Skeletal muscle tissue (tissue), 4 donors: Measurements from ENCODE around the gene HSPB6. TPM values are rescaled to one million over a fixed set of nuclear protein-coding genes. Genes with fewer than 3 reads are reported as not detected.
A peak's percentile ranks its signal among the peaks of the same experiment; 100 is the strongest.

Experiments used
- H3K27ac ChIP-seq: one replicate; pipeline ENCODE4 v1.7.0; 2013; ENCODE audit warnings: mild to moderate bottlenecking, low read depth, low read length, inconsistent platforms
- H3K27me3 ChIP-seq, 3 donors: one replicate each; pipeline ENCODE4 v1.7.0; 2013; ENCODE audit warnings: low read length in 3 of 3; ENCODE audit not compliant: control insufficient read depth in 3 of 3, insufficient read depth in 3 of 3
- H3K36me3 ChIP-seq, 3 donors: one replicate each; pipeline ENCODE4 v1.7.0; 2013; ENCODE audit warnings: low read length in 3 of 3; ENCODE audit not compliant: control insufficient read depth in 3 of 3, insufficient read depth in 3 of 3
- H3K4me1 ChIP-seq, 3 donors: one replicate each; pipeline ENCODE4 v1.7.0; 2013; ENCODE audit warnings: low read length in 3 of 3, mild to moderate bottlenecking in 3 of 3; ENCODE audit not compliant: control insufficient read depth in 3 of 3, insufficient read depth in 3 of 3
- H3K4me3 ChIP-seq, 3 donors: one replicate each; pipeline ENCODE4 v1.7.0; 2013; ENCODE audit warnings: low read length in 3 of 3
- H3K9ac ChIP-seq, 3 donors: one replicate each; pipeline ENCODE4 v1.7.0; 2013; ENCODE audit warnings: low read length in 3 of 3, mild to moderate bottlenecking in 3 of 3, moderate library complexity in 2 of 3, low read depth in 1 of 3
- H3K9me3 ChIP-seq, 3 donors: one replicate each; pipeline ENCODE4 v1.7.0; 2013; ENCODE audit warnings: low read length in 3 of 3; ENCODE audit not compliant: control insufficient read depth in 3 of 3
- total RNA-seq: library from RNA; depleted of rRNA; stranded (reverse); fragments of >200 nt; gene quantifications from one replicate; pipeline ENCODE4 v1.2.3, GENCODE V29; 2014
- donor health status: Osteomylitis.

Gene HSPB6
- total RNA-seq, 1 donor from 2014 or later = 52.7 TPM

DNA sequence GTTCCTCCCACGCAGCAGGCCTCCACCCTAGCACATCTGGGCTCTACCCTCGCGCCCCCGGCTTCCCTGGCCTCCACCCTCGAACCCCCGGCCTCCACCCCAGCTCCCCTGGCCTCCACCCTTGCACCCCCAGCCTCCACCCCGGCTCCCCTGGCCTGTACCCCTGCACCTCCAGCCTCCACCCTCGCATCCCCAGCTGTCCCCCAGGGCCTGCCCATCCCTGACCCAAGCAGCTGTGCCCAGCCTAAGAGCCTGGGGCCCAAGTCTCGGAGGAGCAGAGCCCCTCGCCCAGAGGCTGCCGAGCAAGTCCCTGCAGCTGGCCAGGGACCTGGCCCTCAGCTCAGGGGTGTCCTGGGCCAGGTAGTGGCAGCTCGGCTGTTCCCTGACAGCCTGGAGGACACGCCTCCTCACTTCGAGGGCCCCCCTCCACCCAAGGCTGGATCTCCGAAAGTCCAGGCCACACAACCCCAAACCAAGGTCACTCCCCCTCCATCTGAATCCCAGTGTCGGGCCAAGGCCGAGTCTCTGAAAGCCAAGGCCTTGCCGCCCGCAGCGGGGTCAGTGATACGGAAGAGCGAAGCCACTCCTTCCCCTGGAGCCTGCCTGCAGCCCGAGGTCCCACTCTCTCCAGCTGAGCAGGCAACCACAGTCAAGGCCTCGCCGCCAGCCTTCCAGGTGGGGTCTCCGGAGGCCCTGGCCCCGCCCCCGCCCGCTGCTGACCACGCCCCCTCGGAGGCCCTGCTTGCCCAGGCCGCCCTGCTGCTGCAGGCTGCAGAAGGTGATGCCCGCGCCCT lies 10.7 kb upstream of the HSPB6 start:
- Histone ChIP-seq H3K4me3 (no peak overlapping the region), H3K27me3 (no peaks in the 10 kb centered on the region), H3K9ac (no peak overlapping the region), H3K36me3 (peaks cover 5 to 7% (median 5%) of the 10 kb centered on the region in 3 donors), H3K27ac (no peak overlapping the region), H3K9me3 (no peaks in the 10 kb centered on the region), H3K4me1 (no peaks in the 10 kb centered on the region)

DNA sequence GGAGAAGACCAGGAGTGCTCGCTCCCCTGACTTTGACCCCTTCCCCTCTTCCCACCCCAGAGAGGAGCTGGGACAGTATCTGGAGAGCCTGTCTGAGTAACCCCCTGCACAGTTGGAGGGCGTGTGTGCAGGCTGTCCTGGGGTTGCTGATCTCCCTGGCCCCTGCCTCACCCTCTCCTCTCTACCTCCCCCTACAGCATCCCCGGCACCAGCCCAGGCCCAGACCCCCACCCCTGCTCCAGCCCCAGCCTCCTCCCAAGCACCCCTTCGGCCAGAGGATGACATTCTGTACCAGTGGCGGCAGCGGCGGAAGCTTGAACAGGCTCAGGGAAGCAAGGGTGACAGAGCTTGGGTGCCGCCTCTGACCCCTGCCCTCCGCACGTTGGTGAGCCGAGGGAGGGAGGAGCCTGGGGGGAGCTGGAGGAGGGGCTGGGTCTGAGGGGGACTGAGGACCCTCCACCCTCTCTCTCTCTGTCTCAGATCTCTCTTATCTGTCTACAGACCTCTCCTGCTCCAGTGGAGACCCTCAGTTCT lies 9.8 kb upstream of the HSPB6 start:
- Histone ChIP-seq H3K4me3 (no peak overlapping the region), H3K9me3 (no peaks in the 10 kb centered on the region), H3K27me3 (no peaks in the 10 kb centered on the region), H3K36me3 (peaks cover 5 to 12% (median 10%) of the 10 kb centered on the region in 3 donors), H3K4me1 (no peaks in the 10 kb centered on the region), H3K27ac (no peak overlapping the region), H3K9ac (no peak overlapping the region)

DNA sequence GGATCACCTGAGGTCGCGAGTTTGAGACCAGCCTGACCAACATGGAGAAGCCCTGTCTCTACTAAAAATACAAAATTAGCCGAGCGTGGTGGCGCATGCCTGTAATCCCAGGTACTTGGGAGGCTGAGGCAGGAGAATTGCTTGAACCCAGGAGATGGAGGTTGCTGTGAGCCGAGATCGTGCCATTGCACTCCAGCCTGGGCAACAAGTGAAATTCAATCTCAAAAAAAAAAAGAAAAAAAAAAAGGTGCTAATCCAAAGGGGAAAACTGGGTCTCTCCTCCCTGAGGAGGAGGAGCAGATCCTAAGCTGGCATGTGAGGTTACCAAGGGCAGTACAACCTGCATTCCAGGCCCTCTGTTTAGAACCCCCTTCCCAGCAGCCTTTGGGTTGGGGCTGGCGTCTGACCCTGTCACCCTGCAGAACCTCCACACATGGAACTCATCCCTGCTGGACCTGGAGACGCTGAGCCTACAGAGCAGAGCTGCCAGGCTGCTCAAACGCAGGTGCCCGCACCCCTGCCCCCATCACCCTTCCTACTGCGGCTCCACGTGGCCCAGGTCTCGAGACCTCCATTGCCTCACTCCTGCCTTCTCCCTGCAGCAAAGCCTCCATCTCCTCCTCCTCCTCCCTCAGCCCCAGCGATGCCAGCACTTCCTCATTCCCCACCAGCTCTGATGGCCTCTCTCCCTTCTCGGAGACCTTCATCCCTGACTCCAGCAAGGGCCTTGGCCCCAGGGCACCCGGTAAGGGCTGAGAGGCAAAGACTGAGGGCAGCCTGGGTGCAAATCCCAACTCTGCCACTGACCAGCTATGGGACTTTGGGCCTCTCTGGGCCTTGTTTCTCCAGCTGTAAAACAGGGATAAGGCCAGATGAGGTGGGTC lies 7.8 kb upstream of the HSPB6 start:
- Histone ChIP-seq H3K36me3 (peaks cover 9 to 16% (median 10%) of the 10 kb centered on the region in 3 donors), H3K4me1 (no peaks in the 10 kb centered on the region), H3K9me3 (no peaks in the 10 kb centered on the region), H3K9ac (no peak overlapping the region), H3K4me3 (no peak overlapping the region), H3K27ac (no peak overlapping the region), H3K27me3 (no peaks in the 10 kb centered on the region)

DNA sequence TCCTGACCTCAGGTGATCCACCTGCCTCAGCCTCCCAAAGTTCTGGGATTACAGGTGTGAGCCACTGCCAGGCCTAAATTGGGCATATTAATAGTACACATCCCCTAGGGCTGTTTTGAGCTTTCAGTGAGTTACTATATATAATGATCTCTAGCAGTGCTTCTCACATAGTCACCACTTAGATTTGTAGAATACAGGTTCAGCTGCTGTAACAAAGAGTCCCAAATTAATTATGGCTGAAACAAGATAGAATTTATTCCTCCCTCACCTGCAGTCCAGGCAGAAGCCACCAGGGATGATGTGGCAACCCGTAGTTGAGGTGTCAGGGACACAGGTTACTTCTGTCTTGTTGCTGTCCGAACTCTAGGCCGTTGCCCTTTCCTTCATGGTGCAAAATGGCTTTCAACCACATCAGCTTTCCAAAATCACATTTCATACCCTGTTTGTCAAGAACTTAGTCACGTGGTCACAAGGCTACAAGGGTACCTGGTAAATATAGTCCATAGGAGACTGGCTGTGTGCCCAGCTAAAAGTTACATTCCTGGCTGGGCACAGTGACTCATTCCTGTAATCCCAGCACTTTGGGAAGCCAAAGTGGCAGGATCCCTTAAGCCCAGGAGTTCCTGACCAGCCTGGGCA lies 4.0 kb upstream of the HSPB6 start:
- peaks cover 9 to 16% (median 14%) of the 10 kb centered on the region in 3 donors for H3K36me3 ChIP-seq
- no peak overlapping the region for H3K9ac ChIP-seq
- no peak overlapping the region for H3K4me3 ChIP-seq
- H3K27me3 ChIP-seq = no peaks in the 10 kb centered on the region
- no peaks in the 10 kb centered on the region for H3K9me3 ChIP-seq
- peaks cover 18 to 26% (median 19%) of the 10 kb centered on the region in 3 donors for H3K4me1 ChIP-seq
- H3K27ac ChIP-seq = no peak overlapping the region

DNA sequence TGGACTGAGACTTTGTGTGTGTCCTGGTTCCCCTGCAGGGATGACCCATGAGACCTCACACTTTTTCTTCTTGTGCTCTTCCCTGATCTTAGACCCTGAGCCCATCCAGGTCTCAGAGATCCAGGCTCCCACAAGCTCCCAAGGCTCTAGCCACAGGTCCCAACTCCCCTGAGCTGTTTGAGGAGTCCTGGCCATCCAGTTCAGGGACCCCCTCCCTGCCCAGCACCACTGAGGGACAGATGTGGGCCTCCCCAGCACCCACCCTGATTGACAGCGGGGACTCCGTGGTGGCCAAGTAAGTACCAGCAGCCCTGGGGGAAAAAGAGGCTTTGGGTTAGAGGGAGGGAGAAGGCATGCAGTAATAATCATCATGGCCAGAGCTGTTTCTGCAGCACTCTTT lies 2.9 kb upstream of the HSPB6 start:
- H3K4me1 ChIP-seq = peaks cover 24 to 36% (median 26%) of the 10 kb centered on the region in 3 donors
- no peak overlapping the region for H3K9ac ChIP-seq
- no peak overlapping the region for H3K4me3 ChIP-seq
- no peak overlapping the region for H3K27ac ChIP-seq
- H3K27me3 ChIP-seq = no peaks in the 10 kb centered on the region
- H3K9me3 ChIP-seq = no peaks in the 10 kb centered on the region
- H3K36me3 ChIP-seq = peaks cover 4 to 11% (median 10%) of the 10 kb centered on the region in 3 donors

DNA sequence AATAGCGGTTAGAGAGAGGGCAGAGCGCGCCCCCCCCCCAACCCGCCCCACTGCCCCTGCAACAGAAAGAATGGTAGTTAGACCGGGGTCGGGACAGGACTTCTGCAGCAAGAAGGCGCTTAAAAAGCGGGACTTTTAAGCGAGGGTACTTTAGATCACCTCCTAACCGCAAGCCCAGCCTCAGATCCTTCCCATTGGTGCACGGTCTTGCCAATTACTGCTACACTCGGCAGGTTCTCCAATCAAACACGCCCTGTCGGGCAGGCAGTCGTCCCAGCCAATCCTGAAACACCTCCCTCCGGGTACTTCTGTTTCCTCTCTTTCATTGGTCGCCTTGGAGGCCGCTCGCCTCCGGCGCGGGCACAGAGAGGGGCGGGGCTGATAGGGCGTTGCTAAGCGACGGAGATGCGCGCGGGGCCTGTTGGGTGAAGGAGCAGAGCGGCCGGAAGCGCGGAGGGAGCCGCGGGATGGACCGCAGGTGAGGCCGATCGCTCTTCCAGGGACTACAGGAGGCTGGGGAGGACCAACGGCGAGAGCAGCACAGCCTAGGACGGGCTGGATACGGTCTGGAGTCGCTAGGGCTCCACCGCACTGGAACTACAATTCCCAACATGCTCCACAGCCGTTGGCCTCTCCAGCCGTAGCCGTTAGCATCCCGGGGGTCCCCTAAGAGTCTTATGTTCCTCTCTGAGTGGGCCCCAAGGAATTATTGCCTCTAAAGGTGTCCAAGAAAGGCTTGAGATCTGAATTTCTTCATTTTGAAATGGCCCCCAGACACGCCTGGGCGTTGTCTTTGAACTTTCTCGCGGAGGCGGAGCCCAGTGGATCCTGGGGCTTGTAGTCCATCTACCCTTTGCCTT lies 1.1 kb upstream of the HSPB6 start, which contains the start of gene PROSER3:
Gene PROSER3 (plus strand): TSS at position 428 of the 860 bp plus-strand sequence. CDS start 40 bp downstream, at position 468.
- Histone ChIP-seq H3K4me3 (peak within 1 kb of the TSS; percentile 98 to 100 (median 100)), H3K27ac (peak within 1 kb of the TSS; percentile 99), H3K9me3 (no peaks in the 10 kb centered on the region), H3K4me1 (peaks cover 32 to 49% (median 35%) of the 10 kb centered on the region in 3 donors), H3K9ac (peak within 1 kb of the TSS; percentile 93 to 100 (median 95)), H3K36me3 (peaks cover 17 to 20% (median 17%) of the 10 kb centered on the region in 3 donors), H3K27me3 (no peaks in the 10 kb centered on the region)

DNA sequence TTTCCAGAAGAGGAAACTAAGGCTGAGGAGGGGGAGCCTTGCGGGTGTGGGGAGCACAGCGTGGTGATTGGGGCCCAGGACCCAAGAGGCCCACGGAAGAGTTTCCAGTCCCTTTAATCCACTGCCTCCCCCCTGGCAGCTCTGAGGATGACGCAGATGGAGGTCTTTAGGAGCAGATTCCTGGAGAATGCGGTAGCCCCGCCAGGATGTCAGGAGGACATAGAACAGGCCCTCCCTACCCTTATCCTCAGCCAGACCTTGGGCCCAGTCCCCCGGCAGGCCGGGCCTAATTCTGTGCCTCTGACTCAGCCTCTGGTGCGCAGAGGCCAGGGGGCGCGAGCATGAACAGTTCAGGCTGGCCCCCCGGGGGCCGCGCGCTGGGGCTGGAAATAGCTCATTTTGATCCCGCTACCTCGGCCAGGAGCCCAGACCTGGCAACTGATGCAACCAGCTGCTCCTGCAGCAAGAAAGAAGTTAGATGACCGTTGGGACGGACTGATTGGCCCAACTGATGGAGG lies 461 bp upstream of the HSPB6 start:
- H3K9me3 ChIP-seq = no peaks in the 10 kb centered on the region

DNA sequence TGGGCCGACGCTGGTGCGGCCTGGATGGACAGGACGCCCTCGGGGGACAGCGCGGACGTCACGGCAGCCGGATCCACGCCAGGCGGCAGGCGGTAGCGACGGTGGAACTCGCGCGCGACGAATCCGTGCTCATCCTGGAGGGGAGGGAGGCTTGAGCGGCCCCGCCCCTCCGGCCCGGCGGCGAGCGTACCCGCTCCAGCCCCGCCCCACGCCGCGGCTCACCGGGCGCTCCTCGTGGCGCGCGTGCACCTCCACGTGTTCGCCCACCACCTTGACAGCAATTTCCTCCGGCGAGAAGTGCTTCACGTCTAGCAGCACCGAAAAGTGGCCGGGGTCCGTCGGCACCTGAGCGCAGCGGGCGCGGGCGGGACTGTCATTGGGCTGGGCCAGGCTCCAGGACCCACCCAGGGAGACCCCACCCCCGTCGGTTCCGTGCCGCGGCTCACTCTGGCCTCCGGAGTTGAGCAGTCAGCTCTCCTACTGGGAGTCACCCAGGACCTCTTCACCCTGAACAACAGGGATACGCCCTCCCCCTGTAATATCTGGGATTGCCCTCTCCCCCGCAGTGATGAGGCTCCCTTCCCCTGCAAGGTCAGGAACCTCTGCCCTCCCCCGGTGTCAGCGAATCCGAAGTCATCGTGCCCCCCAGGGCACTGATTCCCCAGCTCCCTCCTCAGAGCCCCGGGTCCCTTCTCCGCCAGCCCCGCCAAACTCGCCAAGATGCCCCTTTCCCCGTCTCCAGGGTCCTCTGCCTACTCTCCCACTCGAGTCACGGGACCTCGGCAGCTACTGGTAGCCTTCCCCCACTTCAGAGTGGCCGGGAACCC lies 1.1 kb downstream of the HSPB6 start:
- H3K4me1 ChIP-seq = peaks cover 32 to 49% (median 39%) of the 10 kb centered on the region in 3 donors
- H3K27ac ChIP-seq = peak overlapping the region; percentile 99
- H3K9me3 ChIP-seq = no peaks in the 10 kb centered on the region
- H3K36me3 ChIP-seq = peaks cover 16 to 24% (median 19%) of the 10 kb centered on the region in 3 donors
- peak overlapping the region; percentile 95 to 100 (median 95) for H3K9ac ChIP-seq
- no peaks in the 10 kb centered on the region for H3K27me3 ChIP-seq
- peak overlapping the region; percentile 86 to 100 (median 98) for H3K4me3 ChIP-seq

More for the DNA sequence above, 461 bp upstream of the HSPB6 start:
- H3K36me3 ChIP-seq = peaks cover 21 to 26% (median 23%) of the 10 kb centered on the region in 3 donors
- H3K4me1 ChIP-seq = peaks cover 32 to 49% (median 35%) of the 10 kb centered on the region in 3 donors
- no peaks in the 10 kb centered on the region for H3K27me3 ChIP-seq
- H3K4me3 ChIP-seq = peak overlapping the region; percentile 86 to 100 (median 98)
- peak overlapping the region; percentile 89 to 100 (median 95) for H3K9ac ChIP-seq
- peak overlapping the region; percentile 99 for H3K27ac ChIP-seq
